SK-MEL-5 (cell line): Measurements from ENCODE around the gene SIGLEC12. TPM values are rescaled to one million over a fixed set of nuclear protein-coding genes. Genes with fewer than 3 reads are reported as not detected.

Experiments used
- DNase-seq: peaks from one replicate; pipeline ENCODE4 v3.0.0-alpha.2; 2016; ENCODE audit warnings: low read depth, low spot score
- in situ Hi-C: cut with HindIII; loops from 2 replicates; pipeline ENCODE4 v1.10.0; 2016; ENCODE audit warnings: low sequenced_read_pairs, high pct_unique_total_duplicates, low pct_unique_long_range_greater_than_20kb
- polyA plus RNA-seq, 2 experiments: library from polyadenylated mRNA; depleted of rRNA; stranded (reverse); fragments of >200 nt; gene quantifications; 2 replicates each; pipeline ENCODE4 v1.2.3, GENCODE V29; 2015
- total RNA-seq: library from RNA; depleted of rRNA; stranded (reverse); fragments of >200 nt; shearing (Covaris generic); gene quantifications from 2 replicates; pipeline ENCODE4 v1.2.3, GENCODE V29; 2014; rRNA removed

SIGLEC12 gene
- total RNA-seq, result not detected in 2 replicates
- polyA plus RNA-seq (2015; cell fraction: cytosol; rRNA removed), result not detected in 2 replicates
- polyA plus RNA-seq (2015; cell fraction: nucleus; rRNA removed), result not detected in 2 replicates

DNA sequence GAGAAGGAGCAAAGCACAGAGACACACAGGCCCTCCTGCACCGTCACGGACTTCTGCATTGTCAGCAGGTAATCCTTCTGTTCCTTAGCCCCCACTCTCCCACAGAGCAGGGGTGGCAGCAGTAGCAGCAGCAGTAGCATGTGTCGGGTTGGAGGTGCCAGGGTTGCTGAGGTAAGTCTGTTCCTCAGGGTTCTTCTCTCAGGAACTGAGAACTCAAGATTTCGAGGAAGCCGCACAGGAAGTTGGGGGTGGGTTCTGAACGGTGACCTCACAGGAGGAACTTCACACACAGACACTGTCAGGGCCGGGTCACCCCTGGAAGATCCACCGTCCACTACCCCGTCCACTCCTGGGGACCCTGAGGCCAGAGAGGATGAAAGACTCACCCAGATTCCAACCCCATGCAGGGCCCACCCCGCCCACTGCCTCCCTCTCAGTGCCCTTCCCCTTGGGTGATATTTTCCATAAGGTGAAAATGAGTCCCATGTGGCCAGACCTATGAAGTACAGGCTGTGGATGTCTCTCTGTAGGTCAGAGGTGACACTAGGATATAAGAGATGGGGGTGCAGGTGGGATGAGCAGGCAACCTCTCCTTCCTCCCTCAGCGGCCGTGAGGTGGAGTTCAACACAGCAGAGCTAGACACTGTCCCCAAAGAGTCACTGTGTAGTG lies at the start of gene SIGLEC12:
Gene SIGLEC12 (minus strand): TSS at position 207 of the 670 bp plus-strand sequence. CDS start 67 bp downstream, at position 140.
- no peak for DNase-seq
- in situ Hi-C loops, result no loop called here

DNA sequence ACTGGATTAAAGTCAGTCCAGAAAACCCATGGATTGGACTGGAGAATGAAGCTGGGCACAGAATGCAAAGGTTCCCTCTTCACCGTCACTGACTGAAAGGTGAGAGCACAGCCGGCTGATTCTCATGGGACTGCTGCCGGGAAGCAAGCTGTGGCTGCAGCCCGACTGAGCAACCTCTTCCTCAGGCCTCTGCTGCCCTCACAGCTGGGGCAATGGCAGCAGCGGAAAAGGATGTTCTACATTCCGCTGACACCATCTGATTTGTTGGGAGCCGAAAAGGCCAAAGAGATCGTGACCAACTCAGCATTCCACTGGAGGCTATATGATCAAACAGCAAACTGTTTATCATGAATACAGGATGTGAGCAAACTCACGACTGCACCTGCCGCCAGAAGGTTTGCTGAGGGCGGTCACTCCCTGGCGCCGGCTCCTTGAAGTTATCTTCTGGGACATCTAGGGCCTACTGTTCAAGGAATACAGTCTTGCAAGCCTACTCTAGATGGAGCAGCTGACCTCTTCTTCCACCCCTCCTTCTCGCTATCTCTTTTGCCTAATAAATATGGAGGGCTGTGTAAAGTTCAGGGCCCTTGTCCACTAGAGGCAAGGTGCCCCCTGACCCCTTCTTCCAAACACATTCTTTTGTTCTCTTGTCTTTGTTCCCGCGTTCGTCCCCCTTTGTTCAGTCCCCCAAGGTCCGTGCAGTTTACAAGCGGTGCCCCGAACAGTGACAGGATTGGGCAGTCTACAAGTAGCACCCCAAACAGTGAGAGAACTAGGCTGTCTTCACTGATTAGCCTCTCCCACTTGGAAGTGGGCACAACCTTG lies 49.5 kb upstream of the SIGLEC12 start:
- in situ Hi-C loops, result no loop called here
- no peak for DNase-seq

GRCh38 chr19:51549533-51550324 lies 48.1 kb upstream of the SIGLEC12 start:
- no peak for DNase-seq
- in situ Hi-C loops, result no loop called here

DNA sequence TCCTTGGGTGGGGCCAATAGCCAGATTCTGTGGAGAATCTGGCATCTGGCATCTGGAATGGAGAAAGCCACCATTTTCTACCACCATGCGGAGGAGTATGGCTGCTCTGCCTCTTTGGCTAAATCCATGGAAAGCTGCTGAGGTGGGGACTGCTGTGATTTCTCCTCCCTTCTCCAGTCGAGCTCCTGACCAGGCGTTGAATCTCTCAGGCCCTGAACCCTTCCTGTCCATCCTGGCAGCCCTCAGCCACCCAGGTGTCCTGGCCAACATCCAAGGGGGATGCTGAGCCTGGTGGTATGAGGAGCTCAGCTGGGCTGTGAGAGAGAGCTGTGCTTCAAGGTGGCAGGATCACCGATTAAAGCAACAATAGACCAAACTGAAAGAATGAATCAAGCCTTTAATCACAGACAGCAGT lies 47.3 kb upstream of the SIGLEC12 start:
- in situ Hi-C loops, result no loop called here

DNA sequence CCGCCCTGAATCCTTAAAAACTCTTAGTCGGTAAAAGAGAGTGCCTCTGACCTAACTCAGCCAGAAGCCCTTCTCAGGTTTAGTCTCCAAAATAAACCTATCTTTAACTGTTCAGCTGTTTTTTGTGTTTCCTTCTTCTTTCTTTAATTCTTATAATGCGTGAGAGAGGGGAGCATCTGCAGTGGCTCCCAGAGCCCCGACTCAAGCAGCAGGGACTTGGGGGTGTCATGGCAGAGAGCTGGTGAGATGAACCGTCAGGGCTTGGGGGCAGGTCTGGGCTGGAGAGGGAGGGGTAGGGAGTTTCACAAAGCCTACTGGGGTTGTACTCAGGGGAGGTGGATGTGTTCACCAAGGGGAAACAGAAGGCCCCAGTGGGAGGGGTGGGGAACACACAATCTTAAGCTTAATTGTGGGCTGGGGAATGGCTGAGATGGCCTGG lies 46.6 kb upstream of the SIGLEC12 start:
- in situ Hi-C loops, result no loop called here
- DNase-seq, result no peak

More for the DNA sequence above, 47.3 kb upstream of the SIGLEC12 start:
- no peak for DNase-seq

GRCh38 chr19:51547397-51548212 lies 46.0 kb upstream of the SIGLEC12 start:
- in situ Hi-C loops, result no loop called here
- no peak for DNase-seq

- in situ Hi-C loops, result no loop called here
- no peak for DNase-seq
Observed at GRCh38 chr19:51546650-51547396, 45.2 kb upstream of the SIGLEC12 start.

GRCh38 chr19:51546107-51546649 lies 44.6 kb upstream of the SIGLEC12 start:
- in situ Hi-C loops, result no loop called here
- DNase-seq, result no peak

DNA sequence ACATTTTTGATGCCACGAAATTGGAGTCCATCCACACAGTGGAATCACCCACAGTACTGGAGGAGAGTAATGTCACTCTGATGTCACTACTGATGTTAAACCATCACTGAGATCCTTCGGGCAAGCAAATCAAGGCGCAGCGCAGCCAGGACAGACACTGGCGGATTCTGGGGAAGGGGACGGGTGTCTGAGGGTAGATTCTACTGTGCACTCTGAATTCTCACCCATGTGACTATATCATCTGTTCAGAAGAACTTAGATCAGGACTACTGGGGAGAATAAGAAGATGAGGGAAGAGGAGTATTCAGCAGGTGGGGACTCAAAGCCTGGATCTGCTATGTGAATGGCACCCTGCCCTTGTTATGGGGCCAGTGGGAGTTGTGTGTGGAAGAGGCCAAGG lies 42.4 kb upstream of the SIGLEC12 start:
- in situ Hi-C loops, result no loop called here
- no peak for DNase-seq

DNA sequence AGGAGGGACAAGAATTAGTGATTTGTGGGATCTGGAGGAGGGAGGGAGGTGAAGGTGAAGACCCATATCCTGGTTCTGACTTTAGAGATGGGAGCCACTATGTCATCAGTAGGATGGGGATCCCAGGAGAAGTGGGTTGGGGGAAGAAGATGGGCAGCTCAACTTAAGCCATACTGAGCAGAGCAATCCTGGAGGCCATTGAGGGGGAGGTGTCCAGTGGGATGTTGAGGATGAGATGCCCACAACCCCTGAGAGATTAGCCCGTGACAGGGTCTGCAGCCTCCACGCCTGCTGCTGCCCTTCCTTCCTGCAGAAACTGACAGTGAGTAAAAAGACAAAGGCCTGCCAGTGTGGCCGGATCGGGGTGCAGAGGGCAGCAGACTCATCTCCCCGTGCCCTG lies 41.1 kb upstream of the SIGLEC12 start:
- in situ Hi-C loops, result no loop called here
- DNase-seq, result no peak

GRCh38 chr19:51541458-51542357 lies 40.1 kb upstream of the SIGLEC12 start:
- in situ Hi-C loops, result no loop called here
- no peak for DNase-seq

DNA sequence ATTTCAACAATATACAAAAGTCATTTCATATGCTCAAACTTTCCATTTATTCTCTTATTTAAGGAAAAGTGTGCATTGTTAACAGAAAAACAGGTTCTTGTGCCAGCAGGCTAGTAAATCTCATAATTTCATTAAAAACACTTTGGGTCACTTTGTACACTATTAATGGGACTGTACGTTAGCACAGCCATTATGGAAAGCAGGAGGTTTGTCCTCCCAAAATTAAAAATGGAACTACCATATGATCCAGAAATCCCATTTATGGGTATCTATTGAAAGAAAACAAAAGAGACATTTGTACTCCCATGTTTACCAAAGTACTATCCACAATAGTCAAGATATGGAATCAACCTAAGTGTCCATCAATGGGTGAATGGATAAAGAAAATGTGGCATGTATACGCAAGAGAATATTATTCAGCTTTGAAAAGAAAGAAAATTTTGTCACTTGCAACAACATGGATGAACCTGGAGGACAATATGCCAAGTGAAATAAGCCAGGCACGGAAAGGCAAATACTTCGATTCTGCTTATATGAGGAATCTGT lies 38.3 kb upstream of the SIGLEC12 start:
- no peak for DNase-seq
- in situ Hi-C loops, result no loop called here

GRCh38 chr19:51535535-51535934 lies 33.9 kb upstream of the SIGLEC12 start:
- DNase-seq, result no peak
- in situ Hi-C loops, result no loop called here

- in situ Hi-C loops, result no loop called here
- DNase-seq, result no peak
Observed at GRCh38 chr19:51531349-51532315, 30.0 kb upstream of the SIGLEC12 start, which contains the start of gene SIGLEC6. Gene SIGLEC6, minus strand, starts transcription at chr19:51531670. Its CDS starts 22 bp downstream, at chr19:51531648.
